GM06990 (cell line): ENCODE measurements around the gene F8.

Source experiments
- DNase-seq: peaks from one replicate; pipeline ENCODE4 v3.0.0-alpha.2; 2011; ENCODE audit not compliant: insufficient read length; ENCODE audit errors: extremely low read depth
- H3K27me3 ChIP-seq: replicated peaks from 2 replicates; pipeline ENCODE4 v1.6.0; 2011; ENCODE audit warnings: low read length; ENCODE audit not compliant: control insufficient read depth, insufficient read depth
- H3K36me3 ChIP-seq: 2 replicates; pipeline ENCODE4 v1.5.1; 2011; ENCODE audit warnings: low read length; ENCODE audit not compliant: control insufficient read depth, insufficient read depth
- H3K4me3 ChIP-seq: replicated peaks from 2 replicates; pipeline ENCODE4 v1.5.1; 2011; ENCODE audit warnings: low read depth, mild to moderate bottlenecking, control low read depth, low read length
- TF ChIP-seq, protein P1 (sequence below): IDR thresholded peaks from 2 replicates; pipeline ENCODE4 v1.5.1; 2011; ENCODE audit warnings: low read length, control low read depth, mild to moderate bottlenecking, inconsistent platforms; ENCODE audit not compliant: insufficient read depth, poor library complexity, severe bottlenecking

F8 gene

DNA sequence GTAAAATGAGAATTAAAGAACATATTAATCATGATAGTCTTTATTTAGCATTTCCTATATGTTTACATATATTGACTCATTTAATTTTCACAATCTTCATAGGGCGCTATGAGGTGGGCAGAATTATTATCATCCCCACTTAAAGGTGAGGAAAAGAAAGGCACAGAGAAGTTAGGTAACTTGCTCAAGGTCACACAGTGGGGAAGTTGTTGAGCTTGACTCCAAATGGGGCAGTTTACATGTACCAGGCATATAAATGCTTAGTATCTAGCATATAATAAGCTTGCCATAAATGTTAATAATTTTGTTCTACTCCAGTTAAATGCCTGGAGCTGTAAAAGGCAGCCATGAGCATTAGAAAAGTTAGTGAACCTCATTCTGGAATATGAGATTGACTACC lies 46.9 kb upstream of the F8 start:
- H3K4me3 ChIP-seq: peak overlapping the region; percentile 69
- no peak for DNase-seq
- no peaks in the 10 kb centered on the region; the same call in 1 of the 2 replicates for H3K36me3 ChIP-seq
- TF ChIP-seq, protein P1, sequence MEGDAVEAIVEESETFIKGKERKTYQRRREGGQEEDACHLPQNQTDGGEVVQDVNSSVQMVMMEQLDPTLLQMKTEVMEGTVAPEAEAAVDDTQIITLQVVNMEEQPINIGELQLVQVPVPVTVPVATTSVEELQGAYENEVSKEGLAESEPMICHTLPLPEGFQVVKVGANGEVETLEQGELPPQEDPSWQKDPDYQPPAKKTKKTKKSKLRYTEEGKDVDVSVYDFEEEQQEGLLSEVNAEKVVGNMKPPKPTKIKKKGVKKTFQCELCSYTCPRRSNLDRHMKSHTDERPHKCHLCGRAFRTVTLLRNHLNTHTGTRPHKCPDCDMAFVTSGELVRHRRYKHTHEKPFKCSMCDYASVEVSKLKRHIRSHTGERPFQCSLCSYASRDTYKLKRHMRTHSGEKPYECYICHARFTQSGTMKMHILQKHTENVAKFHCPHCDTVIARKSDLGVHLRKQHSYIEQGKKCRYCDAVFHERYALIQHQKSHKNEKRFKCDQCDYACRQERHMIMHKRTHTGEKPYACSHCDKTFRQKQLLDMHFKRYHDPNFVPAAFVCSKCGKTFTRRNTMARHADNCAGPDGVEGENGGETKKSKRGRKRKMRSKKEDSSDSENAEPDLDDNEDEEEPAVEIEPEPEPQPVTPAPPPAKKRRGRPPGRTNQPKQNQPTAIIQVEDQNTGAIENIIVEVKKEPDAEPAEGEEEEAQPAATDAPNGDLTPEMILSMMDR: no peak
- no peaks in the 10 kb centered on the region for H3K27me3 ChIP-seq

GRCh38 chrX:155068165-155068564 lies 45.6 kb upstream of the F8 start:
- Histone ChIP-seq H3K36me3 (no peaks in the 10 kb centered on the region; the same call in 1 of the 2 replicates), H3K27me3 (no peaks in the 10 kb centered on the region), H3K4me3 (no peak overlapping the region)
- TF ChIP-seq, protein P1: no peak
- no peak for DNase-seq

- Histone ChIP-seq H3K36me3 (no peaks in the 10 kb centered on the region; the same call in 1 of the 2 replicates), H3K27me3 (no peaks in the 10 kb centered on the region), H3K4me3 (no peak overlapping the region)
- DNase-seq: no peak
- TF ChIP-seq, protein P1: no peak
These were observed 42.7 kb upstream of the F8 start for GRCh38 chrX:155065035-155065734.

GRCh38 chrX:155061760-155062159 lies 39.2 kb upstream of the F8 start:
- DNase-seq: no peak
- no peaks in the 10 kb centered on the region; the same call in 1 of the 2 replicates for H3K36me3 ChIP-seq
- H3K27me3 ChIP-seq: no peaks in the 10 kb centered on the region
- H3K4me3 ChIP-seq: no peak overlapping the region
- TF ChIP-seq, protein P1: no peak

GRCh38 chrX:155056877-155057792 lies 34.6 kb upstream of the F8 start:
- Histone ChIP-seq H3K27me3 (no peaks in the 10 kb centered on the region), H3K36me3 (no peaks in the 10 kb centered on the region; the same call in 1 of the 2 replicates), H3K4me3 (peak overlapping the region; percentile 29)
- TF ChIP-seq, protein P1: peak; percentile 80
- DNase-seq: peak; percentile 50
